ENCODE measurements around the gene RIMS4.

RIMS4 gene

GRCh38 chr20:44830995-44831394 is 20.6 kb upstream of the RIMS4 start:
- H2AFZ ChIP-seq (ENCODE audit: low read length): no peak overlapping the region
- H3F3A ChIP-seq (ENCODE audit: low read depth): no peaks in the 10 kb centered on the region
- no peaks in the 10 kb centered on the region for H3K9me3 ChIP-seq (ENCODE audit: insufficient read depth, low read depth, low read length)
- H3K4me2 ChIP-seq (ENCODE audit: low read depth, low read length, poor library complexity, severe bottlenecking): no peak overlapping the region
- TF ChIP-seq CTCF (conservative IDR thresholded peaks at IDR 0.05; ENCODE audit: low read length) (no peak), EZH2phosphoT487 (IDR thresholded peaks at IDR 0.05; ENCODE audit: borderline replicate concordance) (no peak)
- no peaks in the 10 kb centered on the region for H3K36me3 ChIP-seq (ENCODE audit: insufficient read depth, low read length)
- H4K20me1 ChIP-seq (ENCODE audit: insufficient read depth, low read length, poor library complexity, severe bottlenecking): no peaks in the 10 kb centered on the region
- H3K4me1 ChIP-seq (ENCODE audit: insufficient read depth, low read length, poor library complexity, severe bottlenecking): no peaks in the 10 kb centered on the region
- H3K9ac ChIP-seq (ENCODE audit: low read depth, low read length, poor library complexity, severe bottlenecking): no peak overlapping the region
- no peaks in the 10 kb centered on the region for H3K79me2 ChIP-seq (ENCODE audit: insufficient read depth, low read length)
- H3K9me2 ChIP-seq (replicated peaks; ENCODE audit: low read depth, low read length): no peaks in the 10 kb centered on the region
- no peak overlapping the region for H3K4me3 ChIP-seq (ENCODE audit: low read length, poor library complexity, severe bottlenecking)
- peaks cover 6% of the 10 kb centered on the region for H3K27me3 ChIP-seq (ENCODE audit: insufficient read depth, low read length, poor library complexity, severe bottlenecking)

DNA sequence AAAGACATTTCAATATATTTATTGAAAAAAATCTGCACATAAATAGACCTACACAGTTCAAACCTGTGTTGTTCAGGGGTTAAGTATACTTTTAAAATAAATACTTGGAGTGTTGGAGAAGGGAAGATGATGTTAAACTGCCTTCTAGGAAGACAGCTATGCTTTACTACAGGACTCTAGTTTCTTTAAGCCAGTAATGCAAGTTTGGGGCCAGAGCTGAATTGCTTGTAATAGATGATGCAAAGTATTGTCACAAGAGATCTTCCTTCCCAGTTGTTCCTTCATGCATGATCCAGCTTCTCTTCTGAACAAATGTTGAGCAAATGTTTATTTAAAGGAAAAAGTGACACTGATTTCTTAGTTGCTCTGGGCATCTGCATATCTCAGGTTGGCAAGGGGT is 20.2 kb upstream of the RIMS4 start:
- TF ChIP-seq CTCF (conservative IDR thresholded peaks at IDR 0.05; ENCODE audit: low read length) (no peak), EZH2phosphoT487 (IDR thresholded peaks at IDR 0.05; ENCODE audit: borderline replicate concordance) (no peak)
- Histone ChIP-seq H3K9me3 (ENCODE audit: insufficient read depth, low read depth, low read length) (no peaks in the 10 kb centered on the region), H3K9ac (ENCODE audit: low read depth, low read length, poor library complexity, severe bottlenecking) (no peak overlapping the region), H3K4me1 (ENCODE audit: insufficient read depth, low read length, poor library complexity, severe bottlenecking) (no peaks in the 10 kb centered on the region), H3K36me3 (ENCODE audit: insufficient read depth, low read length) (no peaks in the 10 kb centered on the region), H3K27me3 (ENCODE audit: insufficient read depth, low read length, poor library complexity, severe bottlenecking) (peaks cover 6% of the 10 kb centered on the region), H3K79me2 (ENCODE audit: insufficient read depth, low read length) (no peaks in the 10 kb centered on the region), H2AFZ (ENCODE audit: low read length) (no peak overlapping the region), H3K9me2 (replicated peaks; ENCODE audit: low read depth, low read length) (no peaks in the 10 kb centered on the region), H4K20me1 (ENCODE audit: insufficient read depth, low read length, poor library complexity, severe bottlenecking) (no peaks in the 10 kb centered on the region), H3F3A (ENCODE audit: low read depth) (no peaks in the 10 kb centered on the region), H3K4me3 (ENCODE audit: low read length, poor library complexity, severe bottlenecking) (no peak overlapping the region), H3K4me2 (ENCODE audit: low read depth, low read length, poor library complexity, severe bottlenecking) (no peak overlapping the region)

DNA sequence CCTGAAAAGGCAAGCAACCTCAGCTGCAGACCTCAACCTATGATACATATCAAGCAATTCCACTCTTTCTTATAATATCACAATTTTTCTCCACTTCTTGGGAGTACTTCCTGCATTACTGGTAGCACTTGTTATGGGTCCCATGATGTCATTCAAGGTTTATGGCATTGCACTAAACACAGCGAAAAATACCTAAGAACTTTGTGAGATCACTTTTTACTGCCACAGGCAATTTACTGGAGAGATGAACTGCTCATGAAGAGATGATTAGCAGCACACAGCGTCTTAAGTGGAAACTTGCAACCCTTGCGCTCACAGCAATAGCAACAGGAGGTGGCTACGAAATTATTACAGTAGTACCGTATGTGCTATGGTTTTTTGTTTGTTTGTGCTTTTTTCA is 19.3 kb upstream of the RIMS4 start:
- Histone ChIP-seq H2AFZ (ENCODE audit: low read length) (no peak overlapping the region), H3K36me3 (ENCODE audit: insufficient read depth, low read length) (no peaks in the 10 kb centered on the region), H4K20me1 (ENCODE audit: insufficient read depth, low read length, poor library complexity, severe bottlenecking) (no peaks in the 10 kb centered on the region), H3K4me2 (ENCODE audit: low read depth, low read length, poor library complexity, severe bottlenecking) (no peak overlapping the region), H3K9me3 (ENCODE audit: insufficient read depth, low read depth, low read length) (no peaks in the 10 kb centered on the region), H3K4me1 (ENCODE audit: insufficient read depth, low read length, poor library complexity, severe bottlenecking) (no peaks in the 10 kb centered on the region), H3F3A (ENCODE audit: low read depth) (no peaks in the 10 kb centered on the region), H3K79me2 (ENCODE audit: insufficient read depth, low read length) (no peaks in the 10 kb centered on the region), H3K9me2 (replicated peaks; ENCODE audit: low read depth, low read length) (no peaks in the 10 kb centered on the region), H3K9ac (ENCODE audit: low read depth, low read length, poor library complexity, severe bottlenecking) (no peak overlapping the region), H3K4me3 (ENCODE audit: low read length, poor library complexity, severe bottlenecking) (no peak overlapping the region), H3K27me3 (ENCODE audit: insufficient read depth, low read length, poor library complexity, severe bottlenecking) (peaks cover 6% of the 10 kb centered on the region)
- TF ChIP-seq EZH2phosphoT487 (IDR thresholded peaks at IDR 0.05; ENCODE audit: borderline replicate concordance): no peak
- TF ChIP-seq CTCF (conservative IDR thresholded peaks at IDR 0.05; ENCODE audit: low read length): no peak
